H1 (cell line): ENCODE data around the gene CCDC196. TPM values are rescaled to one million over a fixed set of nuclear protein-coding genes. Genes with fewer than 3 reads are reported as not detected.

ENCODE experiments used
- ATF3 ChIP-seq: IDR thresholded peaks from 2 replicates; pipeline ENCODE4 v1.6.1; 2011; ENCODE audit warnings: low read depth, mild to moderate bottlenecking, low read length; ENCODE audit not compliant: insufficient read depth
- BACH1 ChIP-seq: IDR thresholded peaks from 2 replicates; pipeline ENCODE4 v1.6.1; 2012; ENCODE audit warnings: low read length, improper control_type of control experiment
- CEBPB ChIP-seq: IDR thresholded peaks from 2 replicates; pipeline ENCODE4 v1.6.1; 2012; ENCODE audit warnings: low read depth, low read length
- EZH2 ChIP-seq: fragments of 200-600 bp; sonication (generic); IDR thresholded peaks from 2 replicates; pipeline ENCODE4 v1.7.1; 2012; ENCODE audit warnings: low read depth, mild to moderate bottlenecking, moderate library complexity, low read length, inconsistent platforms; ENCODE audit not compliant: severe bottlenecking
- GTF2F1 ChIP-seq: IDR thresholded peaks from 2 replicates; pipeline ENCODE4 v1.6.1; 2012; ENCODE audit warnings: low read depth, low read length, improper control_type of control experiment, borderline replicate concordance
- HDAC2 ChIP-seq, 2 experiments: fragments of 300-600 bp in 1 of 2; sonication (generic) in 1 of 2; IDR thresholded peaks; 2 replicates each; pipeline ENCODE4 v1.6.1; 2011 to 2012; ENCODE audit warnings: low read depth in 2 of 2, low read length in 2 of 2, mild to moderate bottlenecking in 2 of 2, moderate library complexity in 2 of 2, borderline replicate concordance in 1 of 2, inconsistent platforms in 1 of 2
- HDAC6 ChIP-seq: IDR thresholded peaks from one replicate; pipeline ENCODE4 v1.7.1; 2012; ENCODE audit warnings: low read depth, mild to moderate bottlenecking, inconsistent platforms, low read length, moderate library complexity
- KDM4A ChIP-seq: IDR thresholded peaks from one replicate; pipeline ENCODE4 v1.7.1; 2012; ENCODE audit warnings: low read depth, mild to moderate bottlenecking, moderate library complexity, low read length, inconsistent platforms; ENCODE audit not compliant: severe bottlenecking
- MAFK ChIP-seq: IDR thresholded peaks from 2 replicates; pipeline ENCODE4 v1.6.1; 2012; ENCODE audit warnings: low read depth, mild to moderate bottlenecking, improper control_type of control experiment, low read length
- NRF1 ChIP-seq: IDR thresholded peaks from 2 replicates; pipeline ENCODE4 v1.6.1; 2011; ENCODE audit warnings: mild to moderate bottlenecking, low read depth, low read length, improper control_type of control experiment
- POLR2A ChIP-seq, 2 experiments: IDR thresholded peaks; 1 replicate in 1 of 2; 2 replicates in 1 of 2; pipeline ENCODE4 v1.6.1; 2011; ENCODE audit warnings: low read depth in 2 of 2, low read length in 2 of 2, mild to moderate bottlenecking in 2 of 2; ENCODE audit errors: control extremely low read depth in 1 of 2
- POLR2AphosphoS5 ChIP-seq: IDR thresholded peaks from 2 replicates; pipeline ENCODE4 v1.6.1; 2011; ENCODE audit warnings: low read depth, low read length
- RAD21 ChIP-seq, 2 experiments: IDR thresholded peaks in 1 of 2; conservative IDR thresholded peaks in 1 of 2; 2 replicates each; pipeline ENCODE4 v1.6.1; 2011; ENCODE audit warnings: low read depth in 2 of 2, low read length in 2 of 2, improper control_type of control experiment in 1 of 2, inconsistent platforms in 1 of 2, mild to moderate bottlenecking in 1 of 2, moderate library complexity in 1 of 2
- SP1 ChIP-seq: IDR thresholded peaks from 2 replicates; pipeline ENCODE4 v1.6.1; 2011; ENCODE audit warnings: low read depth, low read length
- SP2 ChIP-seq: IDR thresholded peaks from 2 replicates; pipeline ENCODE4 v1.6.1; 2012; ENCODE audit warnings: mild to moderate bottlenecking, low read length, inconsistent platforms
- ZNF274 ChIP-seq: IDR thresholded peaks from 2 replicates; pipeline ENCODE4 v1.7.0; 2012; ENCODE audit warnings: low read length, borderline replicate concordance; ENCODE audit errors: extremely low read depth
- polyA plus RNA-seq, 7 experiments: library from polyadenylated mRNA; depleted of rRNA in 3 of 7; stranded (reverse) in 5 of 7; unstranded in 2 of 7; fragments of >200 nt in 5 of 7; fragments of 200-250 nt in 2 of 7; gene quantifications; 1 replicate in 5 of 7; 2 replicates in 1 of 7; 4 replicates in 1 of 7; pipeline versions ENCODE4 v1.2.1 to v1.2.3, GENCODE V29; 2011 to 2013; ENCODE audit warnings: missing spikeins in 2 of 7, mixed read lengths in 2 of 7
- total RNA-seq: library from RNA; stranded (reverse); fragmentation: NEBNext Ultra II Directional; extraction: Animal tissue kit (Norgen Biotek cat#: 25700); gene quantifications from 2 replicates; pipeline ENCODE4 v1.2.1, GENCODE V29; 2021

The CCDC196 gene
- total and polyA plus RNA-seq, 2 of the 8 experiments (the other 6 are each of a cell fraction or from before 2014, with no cell fraction given), result not detected

- no peak for TF ChIP-seq MAFK
- TF ChIP-seq POLR2AphosphoS5, result peak; percentile 82
- peak; percentile 38 for TF ChIP-seq BACH1
- TF ChIP-seq HDAC2 (IDR thresholded peaks at IDR 0.05; ENCODE audit: borderline replicate concordance in 1 of 2, low read depth in 2 of 2, low read length in 2 of 2), result no peak; a peak in 1 of 4 replicates
- TF ChIP-seq SP1, result no peak
- no peak for TF ChIP-seq ZNF274
- no peak for TF ChIP-seq NRF1
- no peak for TF ChIP-seq HDAC6
- no peak for TF ChIP-seq RAD21 (IDR thresholded peaks at IDR 0.05 in 1 of 2, conservative IDR thresholded peaks at IDR 0.05 in 1 of 2; ENCODE audit: low read depth in 2 of 2, low read length in 2 of 2)
- TF ChIP-seq POLR2A (IDR thresholded peaks at IDR 0.05; ENCODE audit: control extremely low read depth in 1 of 2, low read depth in 2 of 2, low read length in 2 of 2), result peak in 1 of 2 experiments; percentile 95; a peak in 2 of 3 replicates
- TF ChIP-seq ATF3, result no peak
- TF ChIP-seq GTF2F1, result no peak
- TF ChIP-seq EZH2, result no peak
- no peak for TF ChIP-seq SP2
- TF ChIP-seq CEBPB, result no peak
- peak; percentile 56 for TF ChIP-seq KDM4A
These were observed 21.8 kb downstream of the CCDC196 start, which contains the start of gene GPHN (continued) for GRCh38 chr14:66507722-66508546.
